HepG2 (cell line): Measurements from ENCODE around the gene MOK. TPM values are rescaled to one million over a fixed set of nuclear protein-coding genes. Genes with fewer than 3 reads are reported as not detected.

Experiments used
- ATAC-seq: fragments of 200-7000 bp; cut with Tn5 transposase; 3 replicates; pipeline ENCODE4 v1.9.1; 2020; ENCODE audit warnings: mild to moderate bottlenecking, moderate library complexity
- BruUV-seq: library from RNA; stranded (reverse); fragments of 400-500 nt; replicated peaks from 2 replicates; lab custom pipeline; 2021; lab: Mats Ljungman, UMichigan
- CTCF ChIA-PET: fragments of 300-600 bp; formaldehyde crosslinking; extraction: SDS; loops from one replicate; lab custom pipeline; 2021; ENCODE audit warnings: low total read pairs, inconsistent platforms, low intra/inter-chr PET ratio; lab: Yijun Ruan, JAX
- POLR2A ChIA-PET: fragments of 350-600 bp; sonication (Branson Sonifier 250); formaldehyde crosslinking; loops from one replicate; lab custom pipeline; 2020; ENCODE audit warnings: antibody characterized with exemption, inconsistent platforms; lab: Yijun Ruan, JAX
- DNase-seq: peaks from one replicate; pipeline ENCODE4 v3.0.0-alpha.2; 2015; ENCODE audit warnings: low spot score
- FAIRE-seq: peaks from 3 replicates; lab custom pipeline; 2011; peaks lifted over from hg19 to GRCh38; lab: Jason Lieb, UNC
- H2AFZ ChIP-seq: one replicate; pipeline ENCODE4 v1.6.1; 2011; ENCODE audit warnings: low read length, inconsistent platforms
- H3K27ac ChIP-seq: fragments of 300-600 bp; 3 replicates; pipeline ENCODE4 v1.8.0; 2011; ENCODE audit warnings: mixed run types, mild to moderate bottlenecking, mixed read lengths, low read length, inconsistent platforms; ENCODE audit not compliant: insufficient read depth; ENCODE audit errors: extremely low read length
- H3K27me3 ChIP-seq, 2 experiments: fragments of 200-600 bp in 1 of 2; 2 replicates in 1 of 2; 3 replicates in 1 of 2; pipeline versions ENCODE4 v1.6.0 to v1.8.0; 2011; ENCODE audit warnings: low read length in 2 of 2, mild to moderate bottlenecking in 2 of 2, moderate library complexity in 2 of 2, inconsistent platforms in 1 of 2; ENCODE audit not compliant: insufficient read depth in 2 of 2, control insufficient read depth in 1 of 2
- H3K36me3 ChIP-seq, 2 experiments: fragments of 200-600 bp in 1 of 2; replicated peaks in 1 of 2; 2 replicates in 1 of 2; 3 replicates in 1 of 2; pipeline versions ENCODE4 v1.5.1 to v1.8.0; 2011; ENCODE audit warnings: low read length in 2 of 2, inconsistent platforms in 1 of 2; ENCODE audit not compliant: insufficient read depth in 2 of 2, control insufficient read depth in 1 of 2
- H3K4me1 ChIP-seq: 2 replicates; pipeline ENCODE4 v1.5.1; 2012; ENCODE audit warnings: low read length, inconsistent platforms; ENCODE audit not compliant: insufficient read depth
- H3K4me2 ChIP-seq: 2 replicates; pipeline ENCODE4 v1.6.0; 2011; ENCODE audit warnings: low read depth, low read length, inconsistent platforms
- H3K4me3 ChIP-seq, 3 experiments: fragments of 200-600 bp in 1 of 3; sonication (generic), shearing (Covaris generic) in 1 of 3; replicated peaks in 1 of 3; 2 replicates each; pipeline ENCODE4 v1.5.1; 2011 to 2016; ENCODE audit warnings: low read length in 3 of 3, inconsistent platforms in 2 of 3, low read depth in 2 of 3, mild to moderate bottlenecking in 2 of 3, control low read depth in 1 of 3, mixed read lengths in 1 of 3; ENCODE audit not compliant: insufficient read depth in 1 of 3
- H3K79me2 ChIP-seq: one replicate; pipeline ENCODE4 v1.6.1; 2011; ENCODE audit warnings: low read length, inconsistent platforms; ENCODE audit not compliant: insufficient read depth
- H3K9ac ChIP-seq: 2 replicates; pipeline ENCODE4 v1.6.0; 2011; ENCODE audit warnings: mild to moderate bottlenecking, low read depth, low read length, inconsistent platforms; ENCODE audit not compliant: insufficient read depth
- H3K9me3 ChIP-seq: 2 replicates; pipeline ENCODE4 v1.5.1; 2012; ENCODE audit warnings: mild to moderate bottlenecking, low read length
- H4K20me1 ChIP-seq: 2 replicates; pipeline ENCODE4 v1.6.0; 2011; ENCODE audit warnings: inconsistent platforms, mild to moderate bottlenecking, low read length, moderate library complexity; ENCODE audit not compliant: insufficient read depth
- AGO2 ChIP-seq: fragments of 200-400 bp; formaldehyde crosslinking; optimal IDR thresholded peaks from 2 replicates; pipeline ENCODE3; 2017; ENCODE audit warnings: mild to moderate bottlenecking, low read depth, low read length, moderate library complexity
- CCDC6 ChIP-seq: sonication (generic); formaldehyde crosslinking; IDR thresholded peaks from 2 replicates; pipeline ENCODE4 v1.8.1; 2022; ENCODE audit warnings: mild to moderate bottlenecking, missing genetic modification reagents, moderate library complexity
- GZF1 ChIP-seq: sonication (generic); formaldehyde crosslinking; IDR thresholded peaks from 2 replicates; pipeline ENCODE4 v1.5.1; 2020; ENCODE audit warnings: mild to moderate bottlenecking, missing genetic modification reagents
- ISX ChIP-seq: sonication (generic); formaldehyde crosslinking; conservative IDR thresholded peaks from 2 replicates; pipeline ENCODE4 v1.5.0; 2020; ENCODE audit warnings: missing genetic modification reagents
- KLF15 ChIP-seq: sonication (generic); formaldehyde crosslinking; IDR thresholded peaks from 2 replicates; pipeline ENCODE4 v1.8.1; 2023; ENCODE audit warnings: borderline replicate concordance, mild to moderate bottlenecking, inconsistent platforms, missing genetic modification reagents, mixed read lengths
- MAZ ChIP-seq, 2 experiments: sonication (generic) in 1 of 2; formaldehyde crosslinking in 1 of 2; IDR thresholded peaks; 2 replicates each; pipeline versions ENCODE4 v1.5.0 to v1.6.1; 2012 to 2020; ENCODE audit warnings: low read depth in 2 of 2, mild to moderate bottlenecking in 2 of 2, borderline replicate concordance in 1 of 2, improper control_type of control experiment in 1 of 2, low read length in 1 of 2, missing genetic modification reagents in 1 of 2, moderate library complexity in 1 of 2
- NCOA5 ChIP-seq: sonication (generic); formaldehyde crosslinking; IDR thresholded peaks from 2 replicates; pipeline ENCODE4 v1.4.0; 2020; ENCODE audit warnings: missing genetic modification reagents
- RFXAP ChIP-seq: sonication (generic); formaldehyde crosslinking; IDR thresholded peaks from 2 replicates; pipeline ENCODE4 v1.4.0; 2020; ENCODE audit warnings: missing genetic modification reagents, borderline replicate concordance
- SPEN ChIP-seq: sonication (generic); formaldehyde crosslinking; IDR thresholded peaks from 2 replicates; pipeline ENCODE4 v1.5.1; 2020; ENCODE audit warnings: low read depth, mild to moderate bottlenecking, missing genetic modification reagents
- THAP11 ChIP-seq: IDR thresholded peaks from 2 replicates; pipeline ENCODE4 v1.6.1; 2016; ENCODE audit warnings: missing biosample characterization, missing genetic modification reagents
- ZNF143 ChIP-seq: sonication (generic); formaldehyde crosslinking; IDR thresholded peaks from 2 replicates; pipeline ENCODE4 v1.4.0; 2020; ENCODE audit warnings: missing genetic modification reagents
- WGBS: methylation state at CpG from one replicate; pipeline ENCODE4 v1.1.6; 2017; ENCODE audit warnings: low lambda C conversion rate; 5-methylcytosine and 5-hydroxymethylcytosine counted together
- in situ Hi-C: cut with HindIII; loops from 2 replicates; pipeline ENCODE4 v1.10.0; 2017; ENCODE audit warnings: low pct_unique_long_range_greater_than_20kb; ENCODE audit not compliant: extremely low pct_ligation_motif_present
- intact Hi-C: fragments of 100-400 bp; cut with micrococcal nuclease; formaldehyde crosslinking; loops from one replicate; pipeline ENCODE4 v1.10.0; 2022; ENCODE audit not compliant: unreplicated experiment
- polyA plus RNA-seq, 8 experiments: library from polyadenylated mRNA; depleted of rRNA in 3 of 8; stranded (reverse) in 7 of 8; unstranded in 1 of 8; fragments of >200 nt; fragmentation: Illumina TruSeq in 4 of 8; extraction: Trizol in 4 of 8; gene quantifications; 2 replicates each; pipeline versions ENCODE4 v1.2.1 to v1.2.3, GENCODE V29; 2011 to 2016; ENCODE audit warnings: low read depth in 4 of 8, missing spikeins in 1 of 8, mixed read lengths in 1 of 8; ENCODE audit not compliant: insufficient read depth in 1 of 8
- total RNA-seq, 5 experiments: library from RNA; depleted of rRNA; stranded (reverse); fragments of >200 nt; fragmentation: Illumina TruSeq; extraction: Trizol; gene quantifications; 2 replicates each; pipeline ENCODE4 v1.2.3, GENCODE V29; 2016; ENCODE audit warnings: low read depth in 1 of 5

Gene MOK
- total and polyA plus RNA-seq, 2 of the 13 experiments (the other 11 are each of a cell fraction or from before 2014, with no cell fraction given): 15.3 to 16.9 TPM

DNA sequence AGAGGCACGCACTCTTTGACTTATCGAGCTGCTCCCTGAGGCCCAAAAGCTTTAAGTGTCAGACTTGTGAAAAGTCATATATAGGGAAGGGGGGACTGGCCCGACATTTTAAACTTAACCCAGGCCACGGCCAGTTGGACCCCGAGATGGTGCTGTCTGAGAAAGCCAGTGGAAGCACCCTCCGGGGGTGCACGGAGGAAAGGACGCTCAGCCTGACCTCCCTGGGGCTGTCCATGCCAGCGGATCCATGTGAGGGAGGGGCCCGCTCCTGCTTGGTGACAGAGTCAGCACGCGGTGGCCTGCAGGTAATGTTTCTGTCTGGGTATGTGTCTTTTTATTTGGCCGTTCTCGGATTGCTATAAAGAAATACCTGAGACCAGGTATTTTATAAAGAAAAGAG lies 21.6 kb upstream of the MOK start:
- no peaks in the 10 kb centered on the region for H3K27me3 ChIP-seq
- WGBS: 100% methylated on average over 14 of the region's 14 CpGs
- H3K4me2 ChIP-seq: no peak overlapping the region
- intact Hi-C loops: no loop called here
- BruUV-seq: no TSS peak
- no peak overlapping the region for H3K27ac ChIP-seq
- DNase-seq (no peak), ATAC-seq (no peak), FAIRE-seq (no peak)
- H3K9me3 ChIP-seq: no peaks in the 10 kb centered on the region
- no peaks in the 10 kb centered on the region for H4K20me1 ChIP-seq
- peaks cover 33% of the 10 kb centered on the region for H3K4me1 ChIP-seq
- no peak overlapping the region for H2AFZ ChIP-seq
- H3K79me2 ChIP-seq: no peaks in the 10 kb centered on the region
- TF ChIP-seq CCDC6 (CRISPR knock-in tag) (no peak), ZNF143 (CRISPR knock-in tag) (no peak), AGO2 (peak; percentile 48), THAP11 (CRISPR knock-in tag) (no peak)
- CTCF ChIA-PET: no interaction called here
- H3K36me3 ChIP-seq: peaks cover 2% of the 10 kb centered on the region in 2 experiments; a peak in 3 of 5 replicates
- H3K9ac ChIP-seq: no peak overlapping the region
- in situ Hi-C loops: no loop called here
- POLR2A ChIA-PET: no interaction called here
- H3K4me3 ChIP-seq: no peak overlapping the region

DNA sequence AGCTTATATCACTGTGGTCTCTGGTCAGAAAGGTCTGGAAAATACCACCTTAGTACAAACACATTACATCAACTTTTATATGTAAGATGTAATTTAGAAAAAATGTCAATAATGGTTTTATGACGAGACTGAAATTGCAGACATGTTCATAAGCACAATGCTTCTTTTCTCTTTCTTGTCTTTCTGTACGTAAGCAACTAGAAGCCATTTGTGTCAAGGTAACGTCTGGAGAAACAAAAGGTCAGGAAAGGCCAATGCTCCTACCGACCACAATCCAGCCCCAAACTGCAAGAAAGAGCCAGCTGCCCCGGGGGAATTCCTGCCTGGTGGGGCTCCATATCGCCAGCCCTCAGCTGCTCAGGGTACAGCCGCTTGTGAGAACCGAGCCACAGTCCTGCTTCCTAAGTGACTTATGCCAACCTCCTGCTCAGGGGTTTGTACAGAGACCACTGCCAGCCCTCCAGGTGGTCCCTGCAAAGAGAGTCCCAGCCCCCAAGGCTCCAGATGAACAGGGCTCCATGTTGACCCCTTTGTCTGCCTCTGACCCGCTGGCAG lies 20.9 kb upstream of the MOK start:
- no peak for ATAC-seq
- no TSS peak for BruUV-seq

More for the DNA sequence above, 20.9 kb upstream of the MOK start:
- ChIA-PET POLR2A (no interaction called here), CTCF (no interaction called here)
- TF ChIP-seq ISX (CRISPR knock-in tag) (no peak), KLF15 (CRISPR knock-in tag) (no peak), NCOA5 (no peak), SPEN (CRISPR knock-in tag) (no peak), GZF1 (CRISPR knock-in tag) (no peak), RFXAP (no peak), MAZ (IDR thresholded peaks at IDR 0.05; ENCODE audit: borderline replicate concordance, low read depth, low read length) (no peak), MAZ (CRISPR knock-in tag; IDR thresholded peaks at IDR 0.05; ENCODE audit: low read depth) (no peak)
- H3K4me3 ChIP-seq: no peak overlapping the region
- H4K20me1 ChIP-seq: no peaks in the 10 kb centered on the region
- 94% methylated on average over 7 of the region's 9 CpGs for WGBS
- H3K27me3 ChIP-seq: no peaks in the 10 kb centered on the region
- H3K4me1 ChIP-seq: peaks cover 40% of the 10 kb centered on the region
- H3K4me2 ChIP-seq: no peak overlapping the region
- H3K27ac ChIP-seq: no peak overlapping the region
- no peaks in the 10 kb centered on the region for H3K9me3 ChIP-seq
- H3K36me3 ChIP-seq: peaks cover 0 to 1% of the 10 kb centered on the region in 2 experiments; a peak in 2 of 5 replicates
- in situ Hi-C loops (no loop called here), intact Hi-C loops (no loop called here)
- H2AFZ ChIP-seq: no peak overlapping the region
- DNase-seq (no peak), FAIRE-seq (no peak)
- no peaks in the 10 kb centered on the region for H3K79me2 ChIP-seq
- no peak overlapping the region for H3K9ac ChIP-seq
